ENCODE results near the gene POU5F1. TPM values are rescaled to one million over a fixed set of nuclear protein-coding genes. Genes with fewer than 3 reads are reported as not detected.
A peak's percentile ranks its signal among the peaks of the same experiment; 100 is the strongest.
"Not testable (repeated sequence)": the region's sequence is repeated elsewhere in the genome, so short reads cannot be mapped to it uniquely, and the experiment has no call there.

Gene POU5F1
- total RNA-seq, 1 experiment from 2014 or later, result not detected

GRCh38 chr6:31169123-31169857 is 1.2 kb downstream of the POU5F1 start:
- no peak for DNase-seq (ENCODE audit: extremely low read depth, low read depth)

GRCh38 chr6:31168606-31169005 is 1.9 kb downstream of the POU5F1 start:
- DNase-seq (ENCODE audit: extremely low read depth, low read depth), result no peak

- no peak for DNase-seq (ENCODE audit: extremely low read depth, low read depth)
These were observed 4.5 kb downstream of the POU5F1 start for GRCh38 chr6:31165986-31166385.

DNA sequence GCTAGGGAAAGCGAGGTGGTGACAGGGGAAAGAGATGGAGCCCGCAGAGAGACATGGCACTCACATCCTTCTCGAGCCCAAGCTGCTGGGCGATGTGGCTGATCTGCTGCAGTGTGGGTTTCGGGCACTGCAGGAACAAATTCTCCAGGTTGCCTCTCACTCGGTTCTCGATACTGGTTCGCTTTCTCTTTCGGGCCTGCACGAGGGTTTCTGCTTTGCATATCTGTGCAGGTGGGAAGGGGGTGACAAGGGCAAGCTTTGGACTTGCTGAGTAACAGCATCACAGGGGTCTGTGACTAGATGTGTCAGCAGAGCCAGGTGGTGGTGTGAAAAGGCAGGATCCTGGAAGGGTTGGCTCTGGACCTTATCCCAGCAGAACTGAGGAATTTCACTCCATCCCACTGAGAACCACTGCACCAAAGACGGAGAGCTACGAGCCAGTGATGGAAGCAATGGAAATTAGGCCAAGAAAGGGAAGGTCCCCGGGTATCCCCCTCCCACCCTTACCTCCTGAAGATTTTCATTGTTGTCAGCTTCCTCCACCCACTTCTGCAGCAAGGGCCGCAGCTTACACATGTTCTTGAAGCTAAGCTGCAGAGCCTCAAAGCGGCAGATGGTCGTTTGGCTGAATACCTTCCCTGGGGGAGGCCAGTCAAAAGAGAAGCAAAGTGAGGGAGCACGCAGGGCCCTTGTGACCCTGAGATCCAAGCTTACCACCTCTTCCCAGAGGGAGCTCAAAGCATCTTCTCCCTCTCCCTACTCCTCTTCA is 5.2 kb downstream of the POU5F1 start:
- DNase-seq (ENCODE audit: extremely low read depth, low read depth), result not testable (repeated sequence)

DNA sequence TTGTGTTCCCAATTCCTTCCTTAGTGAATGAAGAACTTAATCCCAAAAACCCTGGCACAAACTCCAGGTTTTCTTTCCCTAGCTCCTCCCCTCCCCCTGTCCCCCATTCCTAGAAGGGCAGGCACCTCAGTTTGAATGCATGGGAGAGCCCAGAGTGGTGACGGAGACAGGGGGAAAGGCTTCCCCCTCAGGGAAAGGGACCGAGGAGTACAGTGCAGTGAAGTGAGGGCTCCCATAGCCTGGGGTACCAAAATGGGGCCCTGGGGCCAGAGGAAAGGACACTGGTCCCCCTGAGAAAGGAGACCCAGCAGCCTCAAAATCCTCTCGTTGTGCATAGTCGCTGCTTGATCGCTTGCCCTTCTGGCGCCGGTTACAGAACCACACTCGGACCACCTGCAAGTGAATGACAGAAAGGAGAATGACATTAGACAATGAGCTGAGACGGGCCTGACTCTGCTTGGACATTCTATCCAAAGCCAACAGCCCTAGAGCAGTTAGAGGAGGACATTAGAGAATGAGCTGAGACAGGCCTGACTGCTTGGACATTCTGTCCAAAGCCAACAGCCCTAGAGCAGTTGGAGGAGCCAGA is 5.9 kb downstream of the POU5F1 start:
- DNase-seq (ENCODE audit: extremely low read depth, low read depth), result not testable (repeated sequence)

DNA sequence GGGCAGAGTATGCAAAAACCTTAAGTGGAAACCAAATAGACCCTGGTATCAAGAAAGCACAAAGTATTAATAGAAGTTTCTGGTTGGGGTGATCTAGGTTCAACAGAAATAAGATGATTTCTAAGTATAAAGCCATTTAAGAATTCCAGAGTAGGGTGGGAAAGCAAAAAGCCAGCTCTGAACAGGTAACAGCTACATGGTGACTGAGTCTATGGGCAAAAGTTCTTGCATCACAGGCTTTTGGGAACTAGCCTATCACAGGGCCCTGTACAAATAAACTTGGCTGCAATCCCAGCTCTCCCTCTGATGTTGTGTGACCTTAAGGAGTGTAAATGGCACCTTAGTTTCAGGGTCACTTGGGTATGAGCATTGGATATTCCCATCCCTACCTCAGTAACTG is 6.6 kb downstream of the POU5F1 start:
- DNase-seq (ENCODE audit: extremely low read depth, low read depth), result no peak

GRCh38 chr6:31162463-31163165 is 7.9 kb downstream of the POU5F1 start:
- DNase-seq (ENCODE audit: extremely low read depth, low read depth), result no peak

- DNase-seq (ENCODE audit: extremely low read depth, low read depth), result no peak
These were observed 9.0 kb downstream of the POU5F1 start for GRCh38 chr6:31161216-31162126.

GRCh38 chr6:31158863-31159855 is 11.3 kb downstream of the POU5F1 start:
- no peak for DNase-seq (ENCODE audit: extremely low read depth, low read depth)

DNA sequence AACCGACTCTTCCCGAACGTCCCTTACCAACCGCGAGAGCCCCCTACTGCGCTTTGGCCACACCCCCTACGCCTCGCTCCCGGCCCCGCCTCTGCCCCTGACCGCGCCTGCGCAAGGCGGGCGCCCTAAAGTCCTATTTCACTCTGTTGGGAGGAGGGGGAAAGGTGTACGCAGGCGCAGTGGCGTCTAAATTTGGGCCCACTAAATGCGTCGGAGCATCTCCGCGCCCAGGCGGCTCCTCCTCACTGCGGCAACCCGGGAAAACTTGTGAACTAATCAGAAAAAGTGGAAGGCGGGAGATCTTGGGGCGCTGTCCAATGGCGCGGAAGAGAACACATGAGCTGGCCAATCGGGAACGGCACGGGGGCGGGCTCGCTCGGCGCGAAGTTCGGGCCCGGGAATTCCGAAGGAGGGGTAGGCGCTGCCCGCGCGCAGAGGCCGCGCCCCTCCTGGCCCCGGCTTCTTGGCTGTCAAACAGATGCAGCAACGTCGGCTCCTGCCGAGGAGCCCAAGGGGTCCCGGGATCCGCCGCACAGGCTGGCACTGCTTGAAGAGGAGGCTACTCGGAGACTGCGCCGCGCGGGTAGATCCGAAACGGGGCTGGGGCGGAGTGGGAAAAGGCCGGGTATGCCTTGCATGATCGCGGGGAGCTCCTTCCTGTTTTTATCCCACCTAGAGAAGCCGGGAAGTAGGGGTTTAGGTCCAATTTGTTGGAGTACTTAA is 12.2 kb downstream of the POU5F1 start, which contains the start of gene TCF19:
TCF19 (plus strand) TSS at position 450 of the 723 bp plus-strand sequence. CDS start 881 bp downstream, outside the sequence.
- DNase-seq (ENCODE audit: extremely low read depth, low read depth), result peak; percentile 97

GRCh38 chr6:31157513-31158139 is 12.9 kb downstream of the POU5F1 start, which contains the start of gene CCHCR1:
Gene CCHCR1 (minus strand): TSS chr6:31157802. CDS start chr6:31157600, 202 bp downstream.
- no peak for DNase-seq (ENCODE audit: extremely low read depth, low read depth)

- no peak for DNase-seq (ENCODE audit: extremely low read depth, low read depth)
These were observed 13.8 kb downstream of the POU5F1 start for GRCh38 chr6:31156641-31157040.

GRCh38 chr6:31154436-31154835 is 16.0 kb downstream of the POU5F1 start:
- no peak for DNase-seq (ENCODE audit: extremely low read depth, low read depth)

- no peak for DNase-seq (ENCODE audit: extremely low read depth, low read depth)
These were observed 17.7 kb downstream of the POU5F1 start for GRCh38 chr6:31152781-31153180.

- no peak for DNase-seq (ENCODE audit: extremely low read depth, low read depth)
These were observed 20.5 kb downstream of the POU5F1 start for GRCh38 chr6:31149827-31150447.

- no peak for DNase-seq (ENCODE audit: extremely low read depth, low read depth)
These were observed 25.1 kb downstream of the POU5F1 start for GRCh38 chr6:31145386-31145785.

GRCh38 chr6:31144970-31145340 is 25.5 kb downstream of the POU5F1 start:
- no peak for DNase-seq (ENCODE audit: extremely low read depth, low read depth)

Data from NCI-H460 (cell line).